Transverse colon (tissue), 3 donors: Measurements from ENCODE around the gene GDPD5.

Source experiments
- CTCF ChIP-seq, 5 experiments: fragments of 200-600 bp in 3 of 5; fragments of 450-650 bp in 2 of 5; sonication (generic) in 3 of 5; IDR thresholded peaks; 1 replicate in 2 of 5; 2 replicates in 3 of 5; pipeline ENCODE4 v1.5.1; 2016 to 2017; ENCODE audit warnings: antibody characterized with exemption in 5 of 5, inconsistent platforms in 3 of 5, mild to moderate bottlenecking in 2 of 5, moderate library complexity in 1 of 5
- POLR2A ChIP-seq: fragments of 450-650 bp; IDR thresholded peaks from one replicate; pipeline ENCODE4 v1.6.1; 2016; ENCODE audit warnings: antibody characterized with exemption, mild to moderate bottlenecking, moderate library complexity

GRCh38 chr11:75430714-75431532 lies 94.8 kb downstream of the GDPD5 start:
- TF ChIP-seq CTCF (IDR thresholded peaks at IDR 0.05) (no peak), POLR2A (no peak)
